ENCODE results near the gene TOR1AIP1.

TOR1AIP1 gene

DNA sequence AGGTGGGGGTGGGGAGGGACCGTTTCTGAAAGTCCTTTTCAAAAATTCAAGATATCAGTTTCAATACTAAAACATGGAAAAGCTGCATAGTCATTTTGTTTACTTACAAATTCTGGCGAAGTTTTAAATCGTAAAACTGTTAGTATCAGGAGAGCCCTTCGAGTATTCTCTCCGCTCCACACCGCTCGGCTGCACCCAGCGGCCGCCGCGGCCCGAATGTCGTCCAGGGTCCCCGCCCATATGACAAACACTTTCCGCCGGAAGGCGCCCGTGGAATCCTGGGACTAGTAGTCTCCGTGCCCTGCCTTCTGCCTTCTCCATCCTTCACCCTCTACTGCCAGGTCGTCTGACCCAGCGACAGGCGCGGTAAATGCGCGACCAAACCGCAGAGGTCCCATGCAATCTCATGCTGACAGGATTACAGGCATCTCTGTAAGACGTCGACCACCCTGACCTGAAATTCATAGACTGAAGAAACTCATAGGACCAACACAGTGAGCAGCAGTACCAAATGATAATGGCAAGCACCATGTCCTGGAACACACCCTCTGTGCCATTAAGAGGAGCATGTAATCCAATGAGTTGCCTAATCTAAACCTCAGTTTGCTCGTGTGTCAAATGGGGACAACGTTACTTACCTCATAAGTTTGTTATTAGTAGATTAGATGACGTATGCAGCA lies 4.4 kb upstream of the TOR1AIP1 start, which contains the start of gene TOR1AIP2:
TSS of gene TOR1AIP2 (minus strand) at position 218 of the 680 bp plus-strand sequence. CDS start 25,138 bp downstream, outside the sequence.
- peak within 1 kb of the TSS; percentile 53 to 75 (median 70) for H3K4me3 ChIP-seq
- H3K27ac ChIP-seq, result peak within 1 kb of the TSS in 20 of 21 experiments; percentile 14 to 87 (median 72)

DNA sequence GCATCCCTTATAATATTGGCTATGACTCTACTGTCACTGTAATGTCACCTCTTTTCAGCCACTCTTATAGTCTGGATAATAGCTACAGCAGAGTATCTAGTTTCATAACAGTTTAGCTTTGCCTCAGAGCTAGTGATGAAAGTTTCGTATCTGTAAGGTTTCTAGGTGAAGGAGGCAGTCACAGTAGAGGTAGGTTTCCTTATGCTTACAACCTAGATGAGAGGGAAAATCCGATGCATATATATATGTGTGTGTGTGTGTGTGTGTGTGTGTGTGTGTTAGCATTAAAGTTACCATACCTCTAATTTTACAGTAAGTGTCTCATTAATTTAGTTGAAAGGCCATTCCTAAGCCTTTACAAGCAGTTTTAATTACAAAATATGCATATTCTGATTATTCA lies 2.3 kb upstream of the TOR1AIP1 start:
- no peak overlapping the region for H3K4me3 ChIP-seq
- no peak overlapping the region for H3K27ac ChIP-seq

DNA sequence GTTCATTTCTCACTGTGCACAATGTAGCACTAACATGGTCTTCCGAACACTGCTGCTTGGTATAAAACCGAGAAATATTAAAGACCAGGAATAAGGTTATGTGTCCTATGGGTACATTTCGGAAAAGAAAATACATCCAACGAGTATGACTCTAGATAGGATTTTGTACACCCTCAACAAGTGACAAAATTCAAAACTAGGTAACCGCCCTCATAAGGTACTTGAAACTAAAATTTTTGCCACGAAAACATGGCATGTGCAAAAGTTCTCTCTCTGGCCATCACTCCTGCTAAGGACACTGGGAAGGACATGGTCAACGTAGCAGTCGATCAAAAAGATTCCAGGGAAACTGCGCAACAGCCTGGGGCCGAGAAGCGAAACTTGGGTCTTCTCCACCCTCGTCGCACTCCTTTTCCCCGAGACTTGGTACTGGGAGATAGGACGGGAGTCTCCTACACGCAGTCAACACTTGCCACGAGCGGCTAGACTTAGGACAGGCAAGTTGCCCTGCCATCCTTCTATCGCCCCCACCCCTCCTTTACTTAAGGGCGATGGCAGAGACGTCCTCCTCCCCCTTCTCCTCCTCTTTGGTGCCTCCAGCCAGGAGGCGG lies 338 bp upstream of the TOR1AIP1 start:
- Histone ChIP-seq H3K4me3 (peak overlapping the region; percentile 65 to 88 (median 81)), H3K27ac (peak overlapping the region; percentile 92 to 100 (median 99))

DNA sequence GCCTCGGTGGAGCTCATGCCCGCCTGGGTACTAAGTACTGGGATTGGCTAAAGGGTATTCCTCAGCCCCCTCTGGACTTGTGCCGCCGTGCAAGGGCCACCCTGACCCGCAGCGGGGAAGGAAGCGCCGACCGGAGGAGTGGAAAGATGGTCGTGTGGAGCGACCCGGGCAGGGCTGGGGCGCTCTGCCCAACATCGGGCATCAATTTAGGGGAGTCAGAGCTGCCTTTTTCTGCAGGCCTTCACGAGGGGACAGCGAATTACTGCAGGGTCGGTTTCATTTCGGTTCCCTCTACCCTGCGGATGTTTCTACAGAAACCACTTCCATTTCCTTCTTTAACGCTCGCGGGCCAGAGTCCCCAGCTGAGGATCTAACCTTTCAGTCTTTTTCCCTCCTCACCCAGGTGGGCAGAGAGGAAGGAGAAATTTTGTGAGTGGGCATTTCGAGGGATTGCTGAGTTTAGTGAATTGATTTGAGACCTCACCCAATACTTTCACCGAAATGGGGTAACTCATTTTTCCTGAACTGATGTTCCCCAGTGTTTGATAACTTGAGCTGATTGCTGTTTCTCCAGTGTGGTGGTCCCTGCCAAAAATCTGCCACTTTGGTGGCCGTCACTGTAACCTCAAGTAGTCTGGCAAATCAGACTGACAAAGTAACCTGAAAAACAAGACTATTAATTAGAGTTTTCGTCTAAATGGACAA lies 1.1 kb downstream of the TOR1AIP1 start:
- H3K4me3 ChIP-seq, result peak overlapping the region; percentile 65 to 88 (median 81)

DNA sequence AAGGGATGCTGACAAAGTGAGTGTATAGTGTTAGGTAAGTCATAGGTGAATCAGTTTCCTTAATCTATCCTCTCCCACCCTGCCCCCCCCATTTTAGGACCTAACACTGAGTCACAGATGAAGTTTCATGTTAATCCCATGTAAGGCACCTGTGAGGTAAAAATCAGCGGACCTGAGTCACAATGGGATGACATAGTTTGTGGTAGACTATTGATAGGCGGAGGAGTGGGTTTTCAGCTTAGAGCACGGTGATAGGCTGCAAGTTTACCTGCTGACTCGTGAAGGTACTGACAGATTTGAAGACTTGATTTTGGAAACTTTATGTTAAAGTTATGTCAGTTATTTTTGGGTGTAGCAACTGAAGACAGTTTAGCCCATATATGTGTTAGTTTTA lies 1.7 kb downstream of the TOR1AIP1 start:
- peak overlapping the region in 18 of 21 experiments; percentile 92 to 100 (median 99) for H3K27ac ChIP-seq
- peak overlapping the region; percentile 65 to 88 (median 81) for H3K4me3 ChIP-seq

More for the DNA sequence above, 1.1 kb downstream of the TOR1AIP1 start:
- peak overlapping the region; percentile 83 to 100 (median 99) for H3K27ac ChIP-seq

DNA sequence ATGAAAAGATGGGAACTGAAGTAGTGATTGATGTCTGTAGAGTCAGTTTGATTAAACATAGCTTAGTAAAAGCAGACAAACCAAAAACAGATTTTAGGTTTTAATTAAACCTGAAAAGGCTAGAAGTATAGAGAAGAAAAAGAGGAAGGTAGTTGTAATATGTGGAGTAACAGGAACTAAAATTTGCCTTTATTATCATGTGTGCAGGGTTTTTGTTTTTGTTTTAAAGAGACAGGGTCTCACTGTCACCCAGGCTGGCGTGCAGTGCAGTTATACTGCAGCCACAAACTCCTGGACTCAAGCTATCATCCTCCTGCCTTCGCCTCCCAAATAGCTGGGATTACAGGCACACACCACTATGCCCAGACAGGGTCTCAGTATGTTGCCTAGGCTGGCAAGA lies 6.0 kb downstream of the TOR1AIP1 start:
- no peak overlapping the region for H3K27ac ChIP-seq

DNA sequence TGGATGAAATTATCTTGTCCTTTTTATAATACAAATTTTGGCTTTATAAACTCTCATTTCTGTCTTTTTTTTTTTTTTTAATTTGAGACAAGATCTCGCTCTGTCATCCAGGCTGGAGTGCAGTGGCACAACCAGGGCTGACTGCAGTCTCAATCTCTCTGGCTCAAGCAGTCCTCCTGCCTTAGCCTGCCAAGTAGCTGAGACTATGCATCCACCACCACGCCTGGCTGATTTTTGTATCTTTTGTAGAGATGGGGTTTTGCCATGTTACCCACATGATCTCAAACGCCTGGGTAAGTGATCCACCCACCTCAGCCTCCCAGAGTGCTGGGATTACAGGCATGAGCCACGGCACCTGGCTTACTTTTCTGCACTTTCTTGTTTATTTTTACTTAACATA lies 7.5 kb downstream of the TOR1AIP1 start:
- H3K4me3 ChIP-seq, result no peak overlapping the region
- no peak overlapping the region for H3K27ac ChIP-seq

More for the DNA sequence above, 6.0 kb downstream of the TOR1AIP1 start:
- no peak overlapping the region for H3K4me3 ChIP-seq

DNA sequence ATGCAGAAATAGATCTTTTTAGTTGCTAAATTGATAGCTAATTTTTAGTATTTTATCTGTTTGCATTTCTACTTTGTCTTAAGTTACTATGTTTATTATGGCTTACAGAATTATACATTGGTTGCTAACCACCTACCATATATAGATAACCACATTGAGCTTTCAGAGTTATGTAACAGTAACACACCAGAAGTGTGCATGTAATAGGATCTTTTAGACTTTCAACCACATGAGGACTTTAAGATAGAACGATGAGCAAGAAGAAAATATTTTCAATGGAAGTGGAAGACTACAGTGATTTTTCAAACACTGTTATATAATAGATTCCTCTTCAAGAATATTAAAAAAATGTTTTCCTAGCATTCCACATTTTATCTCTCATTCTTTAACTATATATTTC lies 28.8 kb downstream of the TOR1AIP1 start:
- no peak overlapping the region for H3K4me3 ChIP-seq
- no peak overlapping the region for H3K27ac ChIP-seq

DNA sequence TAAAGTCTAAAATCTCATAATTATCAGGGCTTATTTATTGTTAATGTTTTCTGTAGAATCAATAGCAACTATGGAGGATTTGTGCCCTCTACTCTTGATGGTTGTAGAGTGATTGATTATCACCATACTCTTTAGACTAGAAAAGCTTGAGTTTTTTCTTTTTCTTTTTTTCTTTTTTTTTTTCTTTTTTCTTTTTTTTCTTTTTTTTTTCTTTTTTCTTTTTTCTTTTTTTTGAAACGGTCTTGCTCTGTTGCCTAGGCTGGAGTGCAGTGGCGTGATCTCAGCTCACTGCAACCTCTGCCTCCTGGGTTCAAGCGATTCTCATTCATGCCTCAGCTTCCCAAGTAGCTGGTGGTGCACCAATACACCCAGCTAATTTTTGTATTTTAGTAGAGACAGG lies 29.7 kb downstream of the TOR1AIP1 start:
- no peak overlapping the region for H3K4me3 ChIP-seq
- H3K27ac ChIP-seq, result no peak overlapping the region

DNA sequence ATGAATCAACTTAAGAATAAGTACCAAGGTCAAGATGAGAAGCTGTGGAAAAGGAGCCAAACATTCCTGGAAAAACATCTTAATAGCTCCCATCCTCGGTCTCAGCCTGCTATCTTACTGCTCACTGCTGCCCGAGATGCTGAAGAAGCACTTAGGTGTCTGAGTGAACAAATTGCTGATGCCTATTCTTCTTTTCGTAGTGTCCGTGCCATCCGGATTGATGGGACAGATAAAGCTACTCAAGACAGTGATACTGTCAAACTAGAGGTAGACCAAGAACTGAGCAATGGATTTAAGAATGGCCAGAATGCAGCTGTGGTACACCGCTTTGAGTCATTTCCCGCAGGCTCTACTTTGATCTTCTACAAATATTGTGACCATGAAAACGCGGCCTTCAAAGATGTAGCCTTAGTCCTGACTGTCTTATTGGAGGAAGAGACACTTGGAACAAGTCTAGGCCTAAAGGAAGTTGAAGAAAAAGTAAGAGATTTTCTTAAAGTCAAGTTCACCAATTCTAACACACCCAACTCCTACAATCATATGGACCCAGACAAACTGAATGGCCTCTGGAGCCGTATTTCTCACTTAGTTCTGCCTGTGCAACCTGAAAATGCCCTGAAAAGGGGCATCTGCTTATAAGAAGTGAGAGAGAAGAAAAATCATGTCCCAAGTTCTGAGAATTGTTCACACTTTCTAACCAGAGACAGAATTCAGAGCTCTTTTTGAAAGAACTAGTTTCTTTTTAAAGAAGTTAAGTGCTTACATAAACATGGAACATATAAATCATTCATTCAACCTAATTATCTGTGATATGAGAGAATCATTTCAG lies 35.7 kb downstream of the TOR1AIP1 start:
- no peak overlapping the region for H3K4me3 ChIP-seq
- no peak overlapping the region for H3K27ac ChIP-seq

DNA sequence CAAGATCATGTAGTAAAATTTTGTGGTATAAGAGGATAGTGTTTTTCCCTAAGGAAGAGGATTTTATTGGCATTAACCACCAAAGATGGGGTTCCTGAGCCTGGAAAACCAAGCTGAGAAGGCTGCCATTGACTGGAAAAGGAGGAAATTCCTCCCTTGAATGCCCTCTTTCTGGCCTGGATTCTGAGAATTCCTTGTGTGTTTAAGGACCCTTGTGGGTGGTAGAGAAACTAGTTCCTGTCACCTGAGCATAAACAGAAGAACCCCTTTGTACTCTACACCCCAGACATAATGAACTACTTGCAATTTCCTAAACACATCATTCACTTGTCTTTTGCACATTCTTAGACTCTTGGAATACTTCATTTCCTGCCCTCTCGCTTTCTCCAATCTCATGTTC lies 39.4 kb downstream of the TOR1AIP1 start:
- H3K4me3 ChIP-seq, result no peak overlapping the region
- H3K27ac ChIP-seq, result no peak overlapping the region

DNA sequence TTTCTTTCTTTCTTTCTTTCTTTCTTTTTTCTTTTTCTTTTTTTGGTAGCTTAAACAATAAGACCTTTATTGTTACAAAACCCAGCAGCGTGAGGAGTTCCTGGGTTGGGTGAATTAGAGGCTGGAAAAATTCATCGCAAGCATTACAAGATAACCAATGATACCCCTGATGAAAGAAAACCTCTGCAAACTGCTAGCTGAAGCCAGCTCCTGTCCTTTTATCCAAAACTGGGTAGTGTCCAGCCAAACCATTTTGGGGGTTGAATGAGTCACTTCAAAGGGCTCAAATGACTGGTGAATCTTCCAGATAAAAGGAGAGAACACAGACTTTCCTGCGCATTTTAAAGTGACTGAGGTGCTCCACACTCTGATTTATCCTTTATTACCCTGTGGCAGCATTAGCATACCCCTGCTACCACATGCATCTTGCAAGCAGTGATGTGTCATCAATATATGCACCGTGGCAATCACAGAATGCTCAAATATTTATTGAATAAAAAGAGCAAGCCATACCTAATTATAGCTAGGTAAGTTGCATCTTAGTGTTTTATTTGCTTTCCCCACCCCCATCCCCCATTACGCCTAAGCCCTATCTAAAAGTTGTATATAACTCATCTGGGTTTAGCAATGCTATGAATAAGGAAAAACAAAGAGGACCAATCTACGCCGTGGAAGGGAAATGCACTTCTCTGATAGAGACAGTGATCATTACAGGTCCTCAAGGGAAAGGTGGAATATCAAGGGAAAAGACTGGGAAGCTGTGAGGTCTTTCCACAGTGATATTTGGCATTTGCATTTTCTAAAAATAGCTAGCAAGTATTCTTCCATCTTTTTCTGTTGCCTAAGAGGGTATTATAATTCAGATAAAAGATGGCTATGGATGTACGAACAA lies 40.1 kb downstream of the TOR1AIP1 start:
- H3K27ac ChIP-seq, result no peak overlapping the region
- H3K4me3 ChIP-seq, result no peak overlapping the region

DNA sequence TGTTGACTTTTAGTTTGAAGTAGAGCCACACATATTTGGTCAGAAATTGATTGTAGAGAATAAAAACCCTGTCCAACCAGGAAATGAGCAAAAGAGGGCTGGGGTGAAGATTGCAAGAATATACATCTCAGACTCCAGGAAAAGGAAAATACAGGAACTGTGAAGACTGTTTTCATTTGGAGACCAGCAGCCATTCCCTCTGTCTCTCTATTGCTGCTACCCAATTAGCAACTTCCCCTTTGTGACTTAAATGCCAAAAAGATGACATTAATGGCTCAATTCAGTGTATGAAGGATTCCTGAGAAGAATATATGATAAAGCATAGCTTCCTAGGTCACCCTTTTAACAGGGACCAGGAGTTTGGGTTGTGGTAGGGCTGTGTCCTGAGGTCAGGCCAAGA lies 40.9 kb downstream of the TOR1AIP1 start:
- Histone ChIP-seq H3K27ac (no peak overlapping the region), H3K4me3 (no peak overlapping the region)

DNA sequence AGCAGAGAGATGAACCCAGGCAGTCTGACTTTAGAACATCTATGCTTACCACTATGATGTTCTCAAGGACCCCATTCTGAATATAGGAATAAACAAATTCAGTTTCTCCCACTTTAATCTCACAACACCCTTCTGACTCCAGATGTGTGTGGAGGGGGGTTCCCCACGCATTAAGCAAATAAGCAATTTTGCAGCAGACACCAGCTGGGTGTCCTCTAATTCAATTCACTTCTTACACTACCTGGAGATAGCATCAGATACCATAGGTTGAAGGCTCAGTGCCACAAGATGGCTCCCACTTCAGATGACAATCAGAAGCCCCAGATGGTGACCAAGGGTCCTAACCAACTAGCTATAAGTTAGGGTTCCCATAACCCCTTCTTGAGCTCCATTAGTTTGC lies 42.2 kb downstream of the TOR1AIP1 start:
- H3K4me3 ChIP-seq, result no peak overlapping the region
- H3K27ac ChIP-seq, result no peak overlapping the region

DNA sequence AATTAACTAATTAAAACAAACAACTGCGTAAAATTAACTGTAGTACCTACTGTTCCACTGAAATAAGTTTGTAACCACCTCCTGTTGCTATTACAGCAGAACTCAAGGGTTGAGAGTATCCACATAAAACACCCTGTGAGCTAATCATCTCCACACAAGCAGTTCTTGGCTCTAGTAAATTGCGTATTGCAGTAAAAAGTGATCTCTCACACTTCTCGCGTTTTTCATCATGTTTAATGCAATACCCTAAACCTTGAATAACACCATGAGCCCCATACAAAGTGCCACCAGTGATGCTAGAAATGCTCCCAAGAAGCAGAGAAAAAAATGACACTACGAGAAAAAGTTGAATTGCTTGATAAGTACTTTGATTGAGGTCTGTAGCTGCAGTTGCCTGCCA lies 43.2 kb downstream of the TOR1AIP1 start:
- no peak overlapping the region for H3K27ac ChIP-seq
- H3K4me3 ChIP-seq, result no peak overlapping the region

DNA sequence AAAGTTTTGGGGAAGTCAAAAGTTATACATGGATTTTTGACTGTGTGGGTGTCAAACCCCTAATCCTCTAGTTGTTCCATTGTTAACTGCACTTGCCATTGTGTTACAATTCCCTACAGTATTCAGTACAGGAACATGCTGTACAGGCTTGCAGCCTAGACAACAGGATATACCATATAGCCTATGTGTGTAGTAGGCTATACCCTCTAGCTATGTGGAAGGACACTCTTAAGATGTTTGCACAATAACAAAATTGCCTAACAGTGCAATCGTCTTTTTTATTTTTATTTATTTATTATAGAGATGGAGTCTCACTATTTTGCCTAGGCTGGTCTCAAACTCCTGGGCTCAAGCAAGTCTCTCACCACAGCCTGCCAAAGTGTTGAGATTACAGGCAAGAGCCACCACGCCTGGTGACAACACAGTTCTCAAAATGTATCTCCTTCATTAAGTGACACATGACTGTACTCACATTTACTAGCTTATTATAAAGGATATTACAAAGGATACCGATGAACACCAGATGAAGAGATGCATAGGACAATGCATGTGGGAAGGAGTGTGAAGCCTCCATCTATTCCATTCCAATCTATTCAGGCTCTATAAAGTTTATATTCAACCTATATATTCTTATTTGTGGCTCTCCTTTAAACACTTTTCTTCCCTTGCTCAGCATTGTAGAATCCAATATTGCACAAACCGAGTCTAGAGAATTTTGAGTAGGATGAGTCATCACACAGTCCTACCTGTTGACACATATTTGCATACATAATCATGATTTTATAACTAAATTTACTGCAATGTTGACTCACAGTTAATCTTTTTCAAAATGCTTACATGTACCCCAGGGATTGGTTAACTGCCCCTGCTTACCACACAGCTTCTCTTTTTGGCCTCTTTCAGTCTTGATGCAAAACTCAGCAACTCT lies 44.1 kb downstream of the TOR1AIP1 start:
- Histone ChIP-seq H3K27ac (no peak overlapping the region), H3K4me3 (no peak overlapping the region)

DNA sequence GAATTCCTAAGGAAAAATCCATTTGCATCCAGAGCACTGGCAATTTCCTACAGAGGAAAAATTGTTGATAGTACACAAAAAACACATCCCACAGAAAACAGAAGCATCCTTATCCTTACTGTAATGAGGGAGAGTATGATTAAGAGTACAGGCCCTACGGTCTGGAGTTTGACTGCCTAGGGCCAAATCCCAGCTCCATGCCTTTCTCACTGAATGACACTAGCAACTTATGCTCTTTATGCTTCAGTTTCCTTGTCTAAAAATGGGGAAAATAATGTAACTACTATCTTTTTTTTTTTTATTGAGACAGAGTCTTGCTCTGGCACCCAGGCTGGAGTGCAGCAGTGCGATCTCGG lies 44.7 kb downstream of the TOR1AIP1 start:
- Histone ChIP-seq H3K4me3 (no peak overlapping the region), H3K27ac (no peak overlapping the region)
